HG03565 (cell line): Measurements from ENCODE around the gene APP.

Source experiments
- ATAC-seq: cut with Tn5 transposase; IDR thresholded peaks from one replicate; pipeline ENCODE4 v1.9.1; 2021; ENCODE audit warnings: mild to moderate bottlenecking, moderate library complexity; ENCODE audit not compliant: unreplicated experiment

Gene APP

DNA sequence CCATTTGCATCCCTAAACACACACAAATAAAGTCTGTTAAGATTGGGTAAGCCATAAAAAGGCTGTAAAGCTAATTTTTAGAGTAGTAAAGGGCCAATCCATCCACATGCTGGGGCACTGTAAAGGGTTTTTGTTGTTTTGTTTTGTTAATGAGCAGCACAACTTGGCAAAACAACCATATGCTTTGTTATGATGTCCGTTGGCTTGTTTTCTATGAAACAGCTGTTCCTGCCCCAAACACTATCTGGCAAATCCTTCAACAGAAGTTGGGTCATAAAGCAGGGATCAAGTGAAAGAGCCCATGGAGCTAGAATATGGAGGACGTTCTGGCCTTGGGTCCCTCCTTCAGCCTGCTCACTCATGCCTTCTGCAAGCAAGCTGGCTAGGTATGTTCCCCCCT, 183.6 kb downstream of the APP start:
- ATAC-seq, result no peak

DNA sequence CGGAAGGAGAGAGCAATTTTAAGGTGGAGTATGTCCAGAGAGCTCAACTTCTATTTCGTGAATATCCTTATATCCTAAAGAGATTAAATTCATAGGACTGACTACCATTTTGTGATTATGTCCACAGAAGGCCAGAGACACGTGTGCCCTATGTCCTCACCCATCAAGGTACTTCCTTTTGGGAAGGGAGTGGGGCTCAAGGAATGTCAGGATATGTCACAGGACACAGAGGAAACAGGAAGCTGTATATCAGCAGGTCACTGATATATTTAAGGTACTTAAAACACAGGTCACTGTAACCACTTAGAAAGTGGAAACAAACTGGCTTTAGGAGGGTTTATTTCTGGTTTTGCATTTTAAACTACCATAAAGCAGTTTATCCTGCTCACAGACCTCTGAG, 184.6 kb downstream of the APP start:
- no peak for ATAC-seq

DNA sequence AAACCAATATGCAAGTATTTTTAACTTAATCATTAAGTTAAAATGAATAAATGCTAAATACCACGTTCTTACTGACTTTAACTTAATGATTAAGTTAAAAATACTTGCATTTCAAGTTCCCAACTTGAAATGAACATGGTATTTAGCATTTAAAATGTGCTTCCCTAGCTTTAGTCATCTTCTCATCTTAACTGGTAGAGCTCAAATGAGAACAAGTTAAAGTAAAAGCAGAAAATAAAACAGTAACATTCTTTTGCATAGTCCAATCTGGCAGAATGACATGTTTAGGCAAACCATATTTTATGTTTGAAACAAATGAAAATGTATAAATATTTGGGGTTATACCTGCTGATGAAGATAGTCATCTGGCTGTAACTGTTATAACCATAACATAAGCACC, 186.0 kb downstream of the APP start:
- ATAC-seq, result no peak

DNA sequence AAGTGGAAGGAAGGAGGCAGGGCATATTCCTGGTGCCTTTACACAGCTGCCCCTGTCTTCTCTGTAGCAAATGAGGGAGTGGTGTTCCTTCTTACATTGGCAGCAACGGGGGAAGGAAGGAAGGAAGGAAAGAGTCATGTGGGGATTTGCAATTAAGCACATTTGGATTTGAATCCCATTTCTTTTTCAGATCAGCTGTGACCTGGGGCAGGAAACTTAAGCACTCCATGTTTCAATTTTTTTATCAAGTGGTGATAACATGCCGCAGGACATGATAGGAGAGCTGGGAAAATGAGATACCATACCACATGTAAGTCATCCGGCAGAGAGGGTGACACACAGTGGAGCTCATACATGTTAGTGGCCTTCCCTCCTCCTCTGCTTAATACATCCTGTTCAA, 186.8 kb downstream of the APP start:
- no peak for ATAC-seq

DNA sequence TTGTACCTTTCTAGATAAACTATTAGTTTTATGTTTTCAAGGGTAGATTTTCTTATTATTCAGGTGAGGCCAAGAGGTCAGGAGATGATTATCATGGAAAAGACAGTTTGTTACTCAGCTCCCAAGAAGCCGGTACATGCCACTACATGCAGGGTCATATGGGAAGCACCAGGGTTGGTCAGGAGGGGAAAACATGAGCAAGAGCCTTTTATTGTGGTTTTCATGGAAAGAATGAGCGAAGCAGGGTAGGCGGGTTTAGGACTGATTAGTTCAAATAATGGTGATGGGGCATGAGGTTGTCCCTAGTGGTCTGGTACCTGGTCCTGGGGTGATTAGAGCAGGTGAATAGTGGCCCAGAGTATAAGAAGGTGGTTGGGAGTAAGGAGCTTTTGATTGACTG, 189.9 kb downstream of the APP start:
- no peak for ATAC-seq

DNA sequence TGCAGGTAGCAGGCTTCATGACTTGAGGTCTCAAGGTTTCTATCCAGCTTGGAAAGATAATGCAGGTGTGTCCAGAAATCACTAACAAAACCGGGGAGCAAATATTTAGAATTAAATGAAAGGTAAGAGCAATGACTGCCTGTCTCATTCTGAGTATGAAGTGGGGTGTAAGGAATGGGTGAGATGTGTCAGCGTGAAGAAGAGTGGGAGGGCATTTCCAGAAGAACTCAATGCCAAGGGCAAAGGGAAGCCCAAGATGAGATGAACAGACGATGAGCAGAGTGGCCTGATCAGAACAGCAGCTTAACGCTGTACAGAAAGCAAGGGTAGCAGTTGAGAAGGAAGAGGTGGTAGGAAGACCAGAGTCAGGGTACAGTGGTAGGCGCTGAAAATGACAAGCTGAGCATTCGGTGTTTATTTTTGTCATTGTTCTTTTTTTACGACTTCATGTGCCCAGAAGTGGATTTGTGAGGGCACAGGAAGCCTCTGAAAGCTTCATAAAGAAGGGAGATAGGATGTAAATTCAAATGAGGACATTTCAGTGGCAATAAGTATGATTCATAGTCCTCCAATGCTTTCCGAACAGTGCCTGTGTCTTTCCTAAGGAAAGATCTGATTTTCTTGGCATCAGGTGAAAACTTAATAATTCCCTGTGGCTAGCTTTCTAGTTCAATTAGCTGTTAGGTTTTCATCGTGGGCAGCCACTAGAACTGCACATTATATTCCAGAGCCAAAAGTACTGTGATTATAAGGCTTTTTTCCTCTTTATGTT, 190.5 kb downstream of the APP start:
- no peak for ATAC-seq

DNA sequence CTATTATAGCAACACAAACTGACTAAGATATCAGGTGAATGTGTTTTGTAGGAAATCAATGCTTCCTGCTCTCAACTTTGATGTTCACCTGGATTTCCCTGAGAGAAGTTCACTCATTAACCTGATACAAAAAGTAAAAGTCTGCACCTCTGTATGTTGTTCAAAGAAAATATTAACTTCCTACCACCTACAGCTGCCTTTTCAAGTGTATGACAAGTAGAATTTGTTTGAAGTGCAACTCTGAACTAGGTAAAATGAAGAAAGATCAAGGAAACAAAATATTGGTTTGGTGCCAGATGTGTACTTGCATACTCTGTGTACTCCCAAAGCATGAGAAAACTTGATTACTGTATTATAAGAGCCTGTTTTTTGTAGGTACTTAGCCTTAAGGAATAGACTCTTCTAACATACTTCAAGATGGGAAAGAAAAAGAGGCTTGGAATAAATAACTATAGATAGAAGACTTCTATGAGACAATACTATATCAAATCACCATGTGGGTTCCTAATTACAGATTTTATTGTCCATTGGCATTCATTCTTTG, 193.4 kb downstream of the APP start:
- ATAC-seq, result no peak

DNA sequence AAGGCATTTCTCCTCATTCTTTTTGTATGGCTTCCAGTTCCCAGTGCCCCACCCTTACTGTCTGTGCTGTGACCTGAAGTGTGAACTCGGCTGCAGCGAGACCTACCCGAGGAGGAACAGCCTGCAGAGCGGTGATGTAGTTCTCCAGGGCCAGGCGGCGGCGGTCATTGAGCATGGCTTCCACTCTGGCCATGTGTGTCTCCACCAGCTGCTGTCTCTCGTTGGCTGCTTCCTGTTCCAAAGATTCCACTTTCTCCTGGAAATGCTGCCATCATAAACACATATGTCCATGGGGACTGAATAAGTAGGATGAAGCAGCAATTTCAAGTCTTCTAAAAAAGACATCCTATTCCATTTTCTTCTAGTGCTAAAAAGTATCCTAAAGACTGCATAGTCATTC, 195.6 kb downstream of the APP start:
- no peak for ATAC-seq

DNA sequence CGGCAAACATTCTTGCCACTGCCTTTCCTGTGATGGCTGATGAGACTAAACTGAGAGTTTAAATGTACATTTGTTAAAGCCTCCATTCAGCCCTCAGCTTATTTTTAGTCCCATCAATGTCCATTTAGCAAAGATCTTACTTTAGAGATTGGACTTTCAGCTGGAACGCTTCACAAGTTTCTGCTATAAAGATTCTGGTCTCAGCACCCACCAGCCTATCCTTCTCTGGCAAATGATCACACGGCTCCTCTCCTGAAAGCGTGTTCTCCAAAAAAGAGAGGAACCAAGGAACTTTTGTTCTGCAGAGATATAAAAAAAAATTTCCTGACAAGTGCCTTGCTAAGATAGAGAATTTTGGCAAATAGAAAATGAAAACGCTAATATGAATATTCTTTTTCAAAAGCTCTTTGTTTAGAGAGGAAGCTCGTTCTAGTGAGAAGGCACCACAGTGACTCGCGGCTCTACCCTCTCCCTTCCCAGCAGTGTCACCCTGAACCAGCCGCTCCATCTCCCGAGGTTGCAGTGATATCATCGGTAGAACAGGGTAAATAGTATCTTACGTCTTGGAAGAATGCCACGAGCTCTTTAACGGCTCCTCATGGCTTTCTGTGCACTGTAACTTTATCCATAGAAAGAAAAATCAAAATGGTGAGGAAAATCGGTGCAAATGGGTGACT, 200.2 kb downstream of the APP start:
- ATAC-seq, result no peak

DNA sequence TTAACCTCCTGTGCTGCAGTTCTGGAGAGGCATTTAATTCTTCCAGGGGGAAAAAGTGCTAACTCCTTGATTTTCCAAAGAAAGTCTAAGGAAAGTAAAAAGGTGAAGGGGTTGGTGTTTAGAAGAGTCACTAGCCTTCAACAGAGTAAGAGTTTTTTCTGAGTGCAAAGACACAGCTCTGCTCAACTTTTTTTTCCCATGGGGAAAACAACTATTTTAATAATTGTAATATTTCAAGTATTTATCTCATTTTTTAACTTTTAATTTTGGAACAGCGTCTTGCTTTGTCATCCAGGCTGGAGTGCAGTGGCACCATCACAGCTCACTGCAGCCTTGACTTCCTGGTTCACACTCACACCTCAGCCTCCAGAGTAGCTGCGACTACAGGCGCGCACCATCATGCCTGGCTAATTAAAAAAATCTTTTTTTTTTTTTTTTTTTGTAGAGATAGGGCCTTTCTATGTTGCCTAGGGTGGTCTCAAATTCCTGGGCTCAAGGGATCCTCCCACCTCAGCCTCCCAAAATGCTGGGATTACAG, 202.6 kb downstream of the APP start:
- ATAC-seq, result peak; percentile 24

DNA sequence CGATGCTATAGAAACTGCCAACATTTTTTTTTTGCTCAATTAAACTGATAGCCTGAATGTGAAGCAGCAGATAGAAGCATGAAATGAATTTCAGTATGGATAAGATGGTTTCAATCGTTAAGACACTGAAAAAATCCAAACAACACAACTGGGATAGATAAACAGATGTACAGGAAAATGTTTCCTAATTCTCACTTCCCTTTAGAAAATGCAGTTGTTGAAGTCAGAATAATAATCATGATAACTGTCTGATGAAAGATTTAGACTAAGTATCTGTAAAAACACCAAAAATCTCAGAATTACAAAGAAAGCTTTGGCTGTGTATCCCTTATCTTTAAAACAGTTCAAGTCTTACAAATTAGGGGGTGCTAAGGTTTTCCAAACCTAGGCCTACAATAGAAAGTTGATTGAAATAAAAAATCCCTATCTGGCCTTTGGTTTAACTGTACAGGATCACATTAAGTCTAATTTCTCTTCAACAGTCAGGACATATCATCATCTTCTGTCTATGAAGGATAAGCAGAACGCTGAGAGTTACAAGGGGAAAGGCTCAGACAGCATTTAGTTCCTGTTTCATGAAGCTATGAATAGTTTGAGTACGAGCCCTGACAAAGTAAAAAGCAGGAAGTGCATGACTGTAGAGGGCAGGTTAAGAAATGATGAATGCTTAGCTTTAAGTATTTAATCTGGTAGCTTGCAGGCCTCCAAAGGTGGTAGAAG, 203.2 kb downstream of the APP start:
- ATAC-seq, result peak; percentile 99

DNA sequence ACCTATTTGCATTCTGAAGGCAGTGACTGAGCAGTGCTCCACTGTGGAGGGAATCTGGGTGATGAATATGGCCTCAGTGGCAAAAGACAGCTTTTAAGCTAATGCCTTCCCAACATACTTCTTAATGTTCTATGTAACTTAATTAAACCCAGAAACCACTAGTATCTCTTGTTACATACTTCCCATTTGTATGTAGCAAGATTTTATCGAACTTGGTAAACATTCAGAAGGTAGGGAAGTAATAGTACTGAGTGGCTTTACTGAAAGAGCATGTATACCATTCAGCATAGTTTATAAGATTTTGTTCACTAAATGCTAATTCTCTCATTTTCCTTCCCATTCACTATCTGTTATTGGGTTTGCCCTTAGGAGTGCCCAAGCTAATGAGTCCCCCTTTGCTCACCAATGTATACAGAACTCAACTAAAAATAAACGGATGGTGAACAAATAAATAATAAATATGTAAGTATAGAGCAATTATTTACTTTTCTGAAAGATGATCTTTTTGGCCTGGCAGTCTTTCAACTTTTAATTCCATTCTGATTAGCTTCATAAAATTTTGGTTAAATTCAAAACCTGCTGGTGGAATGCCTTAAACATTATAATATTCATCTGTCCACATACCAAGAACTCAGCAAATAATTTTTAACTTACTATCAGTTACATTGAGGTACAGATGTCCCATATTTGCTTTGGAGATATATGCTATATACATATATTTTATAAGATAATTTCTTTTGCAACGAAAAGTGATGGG, 204.4 kb downstream of the APP start:
- no peak for ATAC-seq

DNA sequence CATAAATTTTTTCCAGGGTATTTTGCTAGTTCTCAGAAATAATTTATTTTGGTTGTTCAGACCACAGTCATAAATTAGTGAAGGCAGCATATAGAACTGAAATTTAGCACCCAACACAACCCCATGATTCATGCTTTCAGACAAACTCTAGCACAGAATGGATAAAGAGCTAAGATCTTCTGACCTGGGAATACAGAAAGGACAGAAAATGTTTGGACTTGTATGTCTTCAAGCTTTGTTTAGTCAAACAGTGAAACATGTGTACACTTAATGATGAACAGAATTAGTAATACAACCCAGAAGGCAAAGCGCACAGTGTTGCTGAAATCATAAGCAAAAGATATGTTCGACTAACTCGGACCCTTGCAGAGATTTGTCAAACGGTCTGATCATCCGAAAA, 205.6 kb downstream of the APP start:
- no peak for ATAC-seq

DNA sequence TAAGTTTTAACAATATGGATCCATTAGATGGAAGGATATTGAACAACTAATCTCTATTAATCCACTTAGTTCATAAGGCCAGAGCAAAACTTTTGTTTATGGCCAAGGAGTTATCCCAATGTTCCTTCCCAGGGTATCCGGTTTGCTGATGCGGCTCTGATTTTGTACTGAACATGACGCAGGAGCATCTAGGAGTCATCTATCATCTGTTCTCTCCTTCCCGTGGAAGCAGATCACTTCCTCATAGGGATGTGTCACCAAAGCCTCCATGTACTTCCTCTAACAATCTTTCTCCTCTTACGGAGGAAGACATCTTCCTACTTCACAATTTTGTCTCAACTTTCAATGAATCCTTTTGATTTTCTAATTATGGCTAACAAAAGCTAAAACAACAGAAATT, 206.6 kb downstream of the APP start:
- no peak for ATAC-seq

DNA sequence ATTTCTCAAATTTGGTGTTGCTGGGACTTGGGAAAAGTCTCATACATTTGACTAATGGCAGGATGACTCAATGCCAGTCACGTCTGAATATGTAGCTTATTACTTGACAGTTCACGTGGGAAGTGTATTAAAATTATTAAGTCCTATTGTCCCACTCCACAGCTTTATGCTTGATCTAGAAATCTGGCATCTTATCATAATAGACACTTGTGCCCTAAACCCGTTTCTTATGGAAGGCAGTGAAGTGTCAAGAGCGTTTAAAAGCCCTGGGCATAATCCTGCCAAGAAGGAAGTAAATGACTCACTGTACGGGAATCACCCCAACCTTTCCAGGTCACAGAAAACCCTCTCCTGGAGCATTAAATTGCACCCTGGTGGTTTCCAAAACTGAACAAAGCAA, 207.4 kb downstream of the APP start:
- ATAC-seq, result no peak

DNA sequence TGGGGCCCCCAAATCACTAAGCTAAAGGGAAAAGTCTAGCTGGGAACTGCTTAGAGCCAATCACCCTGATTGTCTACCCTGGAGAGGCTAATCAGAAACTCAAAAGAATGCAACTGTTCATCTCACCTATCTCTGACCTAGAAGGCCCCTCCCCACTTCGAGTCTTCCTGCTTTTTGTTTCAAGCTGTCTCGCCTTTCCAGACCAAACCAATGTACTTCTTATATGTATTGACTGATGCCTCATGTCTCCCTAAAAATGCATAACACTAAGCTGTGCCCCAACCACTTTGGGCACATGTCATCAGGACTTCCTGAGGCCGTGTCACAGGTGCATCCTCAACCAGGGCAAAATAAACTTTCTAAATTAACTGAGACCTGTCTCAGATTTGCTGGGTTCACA, 209.5 kb downstream of the APP start:
- ATAC-seq, result no peak

DNA sequence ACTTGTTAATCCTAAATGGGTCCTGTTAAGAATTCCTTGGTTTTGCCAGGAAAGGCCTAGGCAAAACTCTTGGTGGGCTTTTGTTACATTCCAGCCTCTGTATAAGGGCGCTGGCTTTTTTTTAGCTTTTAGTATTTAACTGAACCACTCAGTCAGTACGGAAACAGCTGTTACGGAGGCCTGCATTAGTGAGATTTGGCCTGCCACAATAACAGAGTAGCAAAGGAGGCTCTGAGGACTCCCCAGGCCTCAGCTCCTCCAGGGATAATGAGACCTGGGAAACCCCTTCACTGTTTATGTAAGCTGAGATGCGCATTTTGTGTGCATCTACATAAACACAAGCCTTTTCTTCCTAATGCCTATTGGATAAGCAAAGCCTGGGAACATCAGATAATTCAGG, 210.2 kb downstream of the APP start:
- ATAC-seq, result no peak

DNA sequence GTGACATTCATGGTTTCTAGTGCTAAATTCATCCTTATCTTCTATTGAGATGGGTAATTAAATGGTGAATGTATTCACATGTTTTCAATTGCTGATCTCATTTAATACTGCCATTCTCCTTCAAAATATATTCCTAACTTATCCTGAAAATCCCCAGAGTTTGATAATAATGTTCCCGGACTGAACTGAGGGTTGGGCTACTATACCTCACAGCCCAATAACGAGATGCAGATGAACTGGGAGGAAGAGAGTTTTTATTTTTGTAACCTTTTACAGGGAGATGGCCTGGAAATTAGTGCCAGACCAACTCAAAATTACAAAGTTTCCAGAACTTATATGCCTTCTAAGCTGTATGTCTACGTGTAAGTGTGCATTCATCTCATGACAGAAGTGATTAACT, 210.8 kb downstream of the APP start:
- no peak for ATAC-seq

DNA sequence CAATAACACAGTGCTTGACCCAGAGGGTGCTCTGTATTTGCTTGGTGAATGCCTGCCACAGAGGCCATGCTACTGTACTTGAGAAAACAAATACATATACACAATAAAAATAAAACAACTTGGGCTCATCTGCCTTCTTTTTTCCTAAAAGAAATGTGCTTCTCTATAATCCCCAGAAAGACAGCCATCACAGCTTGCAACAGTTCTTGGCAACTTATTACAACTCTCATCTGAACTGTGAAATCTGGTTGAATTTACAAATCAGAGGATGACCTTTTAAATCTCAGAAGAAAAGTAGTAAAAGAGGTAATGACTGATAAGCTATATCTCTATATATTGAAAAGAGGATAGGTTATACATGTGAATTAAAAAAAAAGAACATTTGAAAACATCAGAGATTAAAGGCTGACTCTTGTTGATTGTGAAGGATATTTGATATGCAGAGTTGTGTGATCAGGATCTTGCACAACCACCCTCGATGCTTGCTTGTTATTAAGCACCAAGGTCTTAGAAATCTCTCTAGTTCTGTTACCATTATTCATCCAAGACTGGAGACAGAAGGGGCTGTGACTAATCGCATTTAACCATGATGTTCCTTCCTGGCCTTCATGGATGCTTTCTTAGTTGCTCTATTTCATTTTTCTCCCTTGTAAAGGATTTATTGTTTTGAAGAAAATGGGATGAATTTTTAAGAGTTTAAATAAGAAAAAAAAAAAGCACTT, 213.4 kb downstream of the APP start:
- no peak for ATAC-seq

DNA sequence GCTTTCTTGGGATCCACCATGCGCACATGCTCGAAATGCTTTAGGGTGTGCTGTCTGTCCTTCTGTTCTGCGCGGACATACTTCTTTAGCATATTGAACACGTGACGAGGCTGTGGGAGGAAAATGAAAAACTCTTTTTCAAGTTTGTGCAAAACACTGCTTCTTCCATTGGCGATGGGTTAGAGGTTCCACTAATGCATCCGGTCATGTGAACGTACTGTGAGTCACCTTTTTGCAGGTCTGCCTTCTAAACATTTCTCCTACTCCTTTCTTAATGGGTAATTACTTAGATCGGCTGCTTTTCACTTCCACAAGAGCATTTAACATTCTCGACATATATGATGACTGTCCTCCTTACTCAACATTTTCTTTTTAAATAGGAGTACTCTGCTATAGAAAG, 214.9 kb downstream of the APP start:
- no peak for ATAC-seq
